ENCODE measurements around the gene LMOD3. TPM values are rescaled to one million over a fixed set of nuclear protein-coding genes. Genes with fewer than 3 reads are reported as not detected.

Gene LMOD3
- polyA plus RNA-seq, 2 of the 4 experiments (the other 2 are of a cell fraction), result not detected

- no peak for TF ChIP-seq REST (IDR thresholded peaks at IDR 0.05)
- TF ChIP-seq EHF (CRISPR knock-in tag; IDR thresholded peaks at IDR 0.05), result no peak
- TF ChIP-seq CBX8 (IDR thresholded peaks at IDR 0.05), result no peak
- TF ChIP-seq FOSB (CRISPR knock-in tag; IDR thresholded peaks at IDR 0.05), result no peak
- no peak for TF ChIP-seq USF2 (IDR thresholded peaks at IDR 0.05)
- TF ChIP-seq HDAC2 (IDR thresholded peaks at IDR 0.05), result no peak
- TF ChIP-seq MAX (IDR thresholded peaks at IDR 0.05), result 0 out of 2 replicates have a peak, but pooled peaks have one; percentile 17
- 0 out of 2 replicates have a peak, but pooled peaks have one; percentile 12 for TF ChIP-seq KDM5A (IDR thresholded peaks at IDR 0.05)
Measured at GRCh38 chr3:69085168-69085832, 37.1 kb downstream of the LMOD3 start (continued).

- FAIRE-seq, result no peak
- 0% methylated on average over 20 of the region's 32 CpGs for WGBS (ENCODE audit: missing lambda C conversion rate)
- CTCF ChIA-PET, result interaction anchor here (0.7 kb wide), 1 partner anchor 35 kb away, joined by 3 read pairs; no protein-coding TSS in a partner anchor
Measured at GRCh38 chr3:69084326-69085167, 37.8 kb downstream of the LMOD3 start, which contains the start of gene ARL6IP5. ARL6IP5 (plus strand) TSS chr3:69084937; CDS start chr3:69085048, 111 bp downstream.

GRCh38 chr3:69082805-69083204 is 39.6 kb downstream of the LMOD3 start:
- Histone ChIP-seq H3K4me2 (peak overlapping the region; percentile 95), H3K4me1 (peaks cover 63% of the 10 kb centered on the region), H3K9me3 (no peaks in the 10 kb centered on the region), H3K27ac (peak overlapping the region; percentile 76 to 96), H3K4me3 (no peak overlapping the region)
- FAIRE-seq, result no peak
- ChIA-PET CTCF (no interaction called here), POLR2A (interaction anchor here (2.0 kb wide), 1 partner anchor 30 kb away, joined by 4 read pairs; the partner anchor contains the start of gene TMF1)
- peak in 1 of 2 experiments; percentile 43 for DNase-seq (ENCODE audit: low read depth in 1 of 2, low spot score in 1 of 2)
- ATAC-seq, result no peak
- TF ChIP-seq POLR2A (IDR thresholded peaks at IDR 0.05; ENCODE audit: low read length), result no peak
- TF ChIP-seq KDM1A (IDR thresholded peaks at IDR 0.05; ENCODE audit: low read depth), result no peak
- no peak for TF ChIP-seq ATOH8 (CRISPR knock-in tag; IDR thresholded peaks at IDR 0.05; ENCODE audit: low read depth)

More at GRCh38 chr3:69084326-69085167, 37.8 kb downstream of the LMOD3 start, which contains the start of gene ARL6IP5:
- H3K4me3 ChIP-seq, result peak within 1 kb of the TSS; percentile 62
- peaks cover 69% of the 10 kb centered on the region for H3K4me1 ChIP-seq
- TF ChIP-seq KDM5A (IDR thresholded peaks at IDR 0.05) (0 out of 2 replicates have a peak, but pooled peaks have one; percentile 45), MAFK (IDR thresholded peaks at IDR 0.05; ENCODE audit: partially characterized antibody) (no peak), PBX3 (IDR thresholded peaks at IDR 0.05) (peak; percentile 76; the same call in 1 of the 2 replicates), BHLHE40 (IDR thresholded peaks at IDR 0.05; ENCODE audit: low read depth, low read length) (no peak), CBX8 (IDR thresholded peaks at IDR 0.05) (no peak), NR3C1 (IDR thresholded peaks at IDR 0.05) (no peak), RNF2 (IDR thresholded peaks at IDR 0.05; ENCODE audit: borderline replicate concordance, low read depth) (no peak), FOSB (CRISPR knock-in tag; IDR thresholded peaks at IDR 0.05) (no peak), HDAC2 (IDR thresholded peaks at IDR 0.05) (no peak)
- peak within 1 kb of the TSS; percentile 96 for H3K27ac ChIP-seq
- ATAC-seq (peak; percentile 68 to 81), DNase-seq (ENCODE audit: low read depth in 1 of 2, low spot score in 1 of 2) (peak; percentile 61 to 90)
- peak within 1 kb of the TSS; percentile 95 for H3K4me2 ChIP-seq
- no peaks in the 10 kb centered on the region for H3K9me3 ChIP-seq
- POLR2A ChIA-PET, result interaction anchor here (1.3 to 1.9 kb wide), 2 partner anchors 33 to 71 kb away, joined by 4 to 7 read pairs; partner anchors contain the start of genes EOGT and TMF1
